Measurements from ENCODE around the gene SEC22B.
"Not testable (repeated sequence)": the region's sequence is repeated elsewhere in the genome, so short reads cannot be mapped to it uniquely, and the experiment has no call there.

The SEC22B gene

DNA sequence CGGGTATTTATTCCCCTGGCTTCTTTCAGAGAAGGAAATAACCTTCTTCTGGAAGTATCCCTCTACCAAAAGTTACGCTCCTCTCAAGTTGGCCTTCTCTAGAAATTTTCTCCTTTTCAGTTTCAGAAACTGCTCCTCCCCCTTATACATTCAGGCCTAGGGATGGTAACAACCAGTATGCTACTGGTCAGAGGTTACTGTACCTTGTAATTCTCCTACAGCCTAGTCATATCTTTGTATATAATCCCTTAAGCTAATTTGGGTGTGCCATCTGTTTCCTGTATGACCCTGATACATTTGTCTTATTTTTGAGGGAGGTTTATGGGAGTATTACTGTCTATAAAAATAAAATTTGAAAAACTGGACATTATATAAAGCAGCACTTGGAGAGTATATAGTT, 14.3 kb downstream of the SEC22B start:
- H3K27me3 Mint-ChIP-seq (ENCODE audit: low read depth); H3K27ac Mint-ChIP-seq; H3K9me3 Mint-ChIP-seq; H3K4me3 Mint-ChIP-seq; H3K36me3 Mint-ChIP-seq (ENCODE audit: low read depth); H3K4me1 Mint-ChIP-seq (ENCODE audit: low read depth): not testable (repeated sequence)

DNA sequence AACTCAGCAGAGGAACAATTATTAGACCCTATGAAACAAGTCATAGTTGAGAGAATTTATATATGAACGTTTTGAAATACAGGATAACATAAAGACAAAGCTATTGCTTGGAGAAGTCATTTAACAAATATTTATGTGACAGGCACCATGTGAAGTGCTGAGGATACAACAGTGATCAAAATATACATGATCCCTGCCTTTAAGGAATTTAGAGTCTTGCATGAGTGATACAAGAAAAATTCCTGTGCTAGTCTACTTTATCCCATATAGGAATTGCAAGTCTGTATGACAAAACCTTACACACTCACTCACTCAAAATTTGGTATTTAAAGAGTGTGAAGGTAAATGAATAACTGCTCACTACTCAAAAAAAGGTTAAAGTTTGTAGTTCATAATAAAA, 17.8 kb downstream of the SEC22B start:
- not testable (repeated sequence) for H3K27me3 Mint-ChIP-seq (ENCODE audit: low read depth); H3K4me3 Mint-ChIP-seq; H3K9me3 Mint-ChIP-seq

DNA sequence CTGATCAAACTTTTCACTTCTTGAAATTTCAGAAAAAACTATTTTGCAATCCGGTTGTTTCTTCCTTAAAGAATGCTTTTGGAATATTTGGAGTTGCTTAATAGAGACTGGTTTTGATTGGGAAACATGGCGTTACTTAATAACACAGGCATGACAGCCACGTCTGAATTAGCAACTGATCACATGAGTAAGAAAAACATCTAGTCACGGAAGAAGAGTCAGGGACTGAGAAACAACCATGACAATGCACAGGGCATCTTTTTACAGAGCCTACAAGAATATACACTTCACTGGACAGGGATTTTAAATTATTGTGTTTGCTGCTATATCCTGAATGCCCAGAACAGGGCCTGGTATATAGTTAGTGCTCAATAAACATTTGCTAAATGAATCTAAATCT, 18.2 kb downstream of the SEC22B start:
- H3K4me1 Mint-ChIP-seq (ENCODE audit: low read depth); H3K36me3 Mint-ChIP-seq (ENCODE audit: low read depth); H3K27ac Mint-ChIP-seq; H3K27me3 Mint-ChIP-seq (ENCODE audit: low read depth); H3K4me3 Mint-ChIP-seq; H3K9me3 Mint-ChIP-seq: not testable (repeated sequence)

More for the DNA sequence above, 17.8 kb downstream of the SEC22B start:
- not testable (repeated sequence) for H3K36me3 Mint-ChIP-seq (ENCODE audit: low read depth); H3K27ac Mint-ChIP-seq; H3K4me1 Mint-ChIP-seq (ENCODE audit: low read depth)

- not testable (repeated sequence) for H3K9me3 Mint-ChIP-seq; H3K27me3 Mint-ChIP-seq (ENCODE audit: low read depth)
Measured at GRCh38 chr1:120150138-120150822, 26.0 kb downstream of the SEC22B start.

DNA sequence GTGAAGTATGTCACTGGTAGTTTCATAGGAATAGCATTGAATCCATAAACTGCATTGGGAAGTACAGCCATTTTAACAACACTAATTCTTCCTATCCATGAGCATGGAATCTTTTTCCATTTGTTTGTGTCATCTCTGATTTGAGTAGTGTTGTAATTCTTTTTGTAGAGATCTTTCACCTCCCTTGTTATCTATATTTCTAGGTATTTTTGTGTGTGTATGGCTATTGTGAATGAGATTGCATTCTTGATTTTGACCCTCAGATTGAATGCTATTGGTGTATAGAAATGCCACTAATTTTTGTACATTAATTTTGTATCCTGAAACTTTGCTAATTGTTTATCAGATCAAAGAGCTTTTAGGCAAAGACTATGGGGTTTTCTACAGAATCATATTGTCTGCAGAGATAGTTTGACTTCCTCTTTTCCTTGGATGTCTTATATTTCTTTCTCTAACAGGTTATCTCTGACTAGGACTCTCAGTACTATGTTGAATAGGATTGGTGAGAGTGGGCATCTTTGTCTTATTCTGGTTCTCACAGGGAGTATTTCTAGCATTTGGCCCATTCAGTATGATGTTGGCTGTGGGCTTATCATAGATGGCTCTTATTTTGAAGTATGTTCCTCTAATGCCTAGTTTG, 26.8 kb downstream of the SEC22B start:
- not testable (repeated sequence) for H3K36me3 Mint-ChIP-seq (ENCODE audit: low read depth); H3K27me3 Mint-ChIP-seq (ENCODE audit: low read depth); H3K9me3 Mint-ChIP-seq; H3K4me3 Mint-ChIP-seq; H3K27ac Mint-ChIP-seq; H3K4me1 Mint-ChIP-seq (ENCODE audit: low read depth)

More at GRCh38 chr1:120150138-120150822, 26.0 kb downstream of the SEC22B start:
- H3K4me1 Mint-ChIP-seq (ENCODE audit: low read depth); H3K27ac Mint-ChIP-seq; H3K36me3 Mint-ChIP-seq (ENCODE audit: low read depth); H3K4me3 Mint-ChIP-seq: not testable (repeated sequence)

DNA sequence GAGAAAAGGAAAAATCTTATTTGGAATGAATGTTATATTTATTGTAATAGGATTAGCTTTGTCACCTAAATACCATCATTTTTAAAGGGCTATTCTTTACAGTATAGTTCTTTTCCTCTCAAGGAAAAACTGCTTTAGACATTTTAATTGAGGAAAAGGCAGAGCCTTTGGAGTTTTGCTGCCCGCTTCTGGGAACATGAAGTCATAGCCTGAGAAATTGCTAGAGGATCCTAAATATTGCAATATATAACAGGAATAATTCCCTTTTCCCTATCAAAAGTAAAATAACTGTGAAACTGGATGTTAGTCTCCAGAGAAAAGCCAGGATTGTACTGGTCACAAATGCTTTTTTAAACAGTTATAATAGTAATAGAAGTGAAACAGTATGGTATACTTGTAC, 30.5 kb downstream of the SEC22B start:
- not testable (repeated sequence) for H3K36me3 Mint-ChIP-seq (ENCODE audit: low read depth); H3K27me3 Mint-ChIP-seq (ENCODE audit: low read depth); H3K4me3 Mint-ChIP-seq; H3K9me3 Mint-ChIP-seq; H3K27ac Mint-ChIP-seq
- peaks cover 26% of the 10 kb centered on the region for H3K4me1 Mint-ChIP-seq (ENCODE audit: low read depth)

GRCh38 chr1:120144626-120145025, 31.7 kb downstream of the SEC22B start:
- H3K27me3 Mint-ChIP-seq (ENCODE audit: low read depth); H3K9me3 Mint-ChIP-seq; H3K36me3 Mint-ChIP-seq (ENCODE audit: low read depth); H3K27ac Mint-ChIP-seq; H3K4me3 Mint-ChIP-seq: not testable (repeated sequence)
- peaks cover 24% of the 10 kb centered on the region for H3K4me1 Mint-ChIP-seq (ENCODE audit: low read depth)

DNA sequence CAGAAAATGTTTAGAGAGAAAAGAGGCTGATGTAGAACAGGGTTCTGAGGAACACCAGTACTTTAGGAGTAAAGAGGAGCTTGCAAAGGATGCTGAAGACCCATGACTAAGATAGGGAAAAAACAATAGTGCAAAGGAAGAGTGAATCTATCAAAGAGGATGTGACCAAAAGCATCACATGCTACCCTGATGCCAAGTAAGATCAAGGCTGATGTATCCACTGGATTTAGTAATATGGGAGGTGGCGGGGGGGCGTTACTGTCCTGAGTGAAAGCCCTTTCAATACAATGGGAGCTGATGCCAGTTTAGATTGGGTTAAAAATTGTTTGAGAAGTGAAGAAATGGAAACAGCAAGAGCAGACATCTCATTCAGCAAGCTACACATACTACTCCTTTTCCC, 32.2 kb downstream of the SEC22B start:
- not testable (repeated sequence) for H3K9me3 Mint-ChIP-seq; H3K36me3 Mint-ChIP-seq (ENCODE audit: low read depth); H3K27me3 Mint-ChIP-seq (ENCODE audit: low read depth)
- peaks cover 24% of the 10 kb centered on the region for H3K4me1 Mint-ChIP-seq (ENCODE audit: low read depth)
- H3K4me3 Mint-ChIP-seq: peak overlapping the region; percentile 47
- peak overlapping the region; percentile 16 for H3K27ac Mint-ChIP-seq

DNA sequence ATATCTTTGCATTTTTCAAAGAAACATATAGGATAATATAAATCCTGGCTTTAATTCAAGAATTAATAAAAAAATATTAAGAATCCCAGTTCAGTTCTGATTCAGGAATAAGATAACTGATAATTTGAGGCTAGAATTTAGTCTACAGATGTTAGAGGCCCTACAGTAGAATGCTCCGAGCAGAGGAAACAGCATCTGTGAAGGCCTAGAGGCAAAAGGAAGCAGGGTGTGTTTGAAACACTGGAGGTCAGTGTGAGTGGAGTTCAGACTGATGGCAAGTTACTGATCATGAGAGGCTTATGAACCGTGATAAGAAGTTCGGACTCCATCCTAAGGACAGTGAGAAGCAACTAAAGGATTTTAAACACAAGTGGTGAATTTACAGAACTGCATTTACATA, 33.0 kb downstream of the SEC22B start:
- not testable (repeated sequence) for H3K36me3 Mint-ChIP-seq (ENCODE audit: low read depth); H3K9me3 Mint-ChIP-seq; H3K27me3 Mint-ChIP-seq (ENCODE audit: low read depth); H3K4me3 Mint-ChIP-seq
- Mint-ChIP-seq H3K27ac (peak overlapping the region; percentile 86), H3K4me1 (ENCODE audit: low read depth) (peaks cover 24% of the 10 kb centered on the region)

- not testable (repeated sequence) for H3K9me3 Mint-ChIP-seq; H3K36me3 Mint-ChIP-seq (ENCODE audit: low read depth); H3K27me3 Mint-ChIP-seq (ENCODE audit: low read depth)
- Mint-ChIP-seq H3K27ac (peak overlapping the region; percentile 86), H3K4me3 (peak overlapping the region; percentile 67), H3K4me1 (ENCODE audit: low read depth) (peaks cover 24% of the 10 kb centered on the region)
Measured at GRCh38 chr1:120142512-120143263, 33.6 kb downstream of the SEC22B start.

- not testable (repeated sequence) for H3K27me3 Mint-ChIP-seq (ENCODE audit: low read depth); H3K36me3 Mint-ChIP-seq (ENCODE audit: low read depth); H3K4me3 Mint-ChIP-seq; H3K9me3 Mint-ChIP-seq
- H3K27ac Mint-ChIP-seq: peak overlapping the region; percentile 46
- H3K4me1 Mint-ChIP-seq (ENCODE audit: low read depth): peaks cover 26% of the 10 kb centered on the region
Measured at GRCh38 chr1:120141865-120142264, 34.5 kb downstream of the SEC22B start.

- H3K4me1 Mint-ChIP-seq (ENCODE audit: low read depth): peaks cover 27% of the 10 kb centered on the region
- not testable (repeated sequence) for H3K27me3 Mint-ChIP-seq (ENCODE audit: low read depth); H3K9me3 Mint-ChIP-seq; H3K36me3 Mint-ChIP-seq (ENCODE audit: low read depth); H3K27ac Mint-ChIP-seq; H3K4me3 Mint-ChIP-seq
Measured at GRCh38 chr1:120140656-120141265, 35.6 kb downstream of the SEC22B start.

GRCh38 chr1:120136086-120136485, 40.2 kb downstream of the SEC22B start:
- not testable (repeated sequence) for H3K27ac Mint-ChIP-seq; H3K27me3 Mint-ChIP-seq (ENCODE audit: low read depth); H3K36me3 Mint-ChIP-seq (ENCODE audit: low read depth); H3K9me3 Mint-ChIP-seq; H3K4me3 Mint-ChIP-seq
- H3K4me1 Mint-ChIP-seq (ENCODE audit: low read depth): peaks cover 15% of the 10 kb centered on the region

GRCh38 chr1:120133928-120134325, 42.4 kb downstream of the SEC22B start:
- peaks cover 17% of the 10 kb centered on the region for H3K4me1 Mint-ChIP-seq (ENCODE audit: low read depth)
- H3K4me3 Mint-ChIP-seq; H3K9me3 Mint-ChIP-seq; H3K27me3 Mint-ChIP-seq (ENCODE audit: low read depth); H3K36me3 Mint-ChIP-seq (ENCODE audit: low read depth); H3K27ac Mint-ChIP-seq: not testable (repeated sequence)

All from T-helper 1 cell treated with Interleukin-12 subunit alpha and Interleukin-12 subunit beta and Interleukin-4 antibody, amounts not matched to agents 30 μg/mL and 1 μg/mL, for 36 hours (primary cell).